ENCODE data around the gene SYNPO. TPM values are rescaled to one million over a fixed set of nuclear protein-coding genes. Genes with fewer than 3 reads are reported as not detected.

Gene SYNPO, protein sequence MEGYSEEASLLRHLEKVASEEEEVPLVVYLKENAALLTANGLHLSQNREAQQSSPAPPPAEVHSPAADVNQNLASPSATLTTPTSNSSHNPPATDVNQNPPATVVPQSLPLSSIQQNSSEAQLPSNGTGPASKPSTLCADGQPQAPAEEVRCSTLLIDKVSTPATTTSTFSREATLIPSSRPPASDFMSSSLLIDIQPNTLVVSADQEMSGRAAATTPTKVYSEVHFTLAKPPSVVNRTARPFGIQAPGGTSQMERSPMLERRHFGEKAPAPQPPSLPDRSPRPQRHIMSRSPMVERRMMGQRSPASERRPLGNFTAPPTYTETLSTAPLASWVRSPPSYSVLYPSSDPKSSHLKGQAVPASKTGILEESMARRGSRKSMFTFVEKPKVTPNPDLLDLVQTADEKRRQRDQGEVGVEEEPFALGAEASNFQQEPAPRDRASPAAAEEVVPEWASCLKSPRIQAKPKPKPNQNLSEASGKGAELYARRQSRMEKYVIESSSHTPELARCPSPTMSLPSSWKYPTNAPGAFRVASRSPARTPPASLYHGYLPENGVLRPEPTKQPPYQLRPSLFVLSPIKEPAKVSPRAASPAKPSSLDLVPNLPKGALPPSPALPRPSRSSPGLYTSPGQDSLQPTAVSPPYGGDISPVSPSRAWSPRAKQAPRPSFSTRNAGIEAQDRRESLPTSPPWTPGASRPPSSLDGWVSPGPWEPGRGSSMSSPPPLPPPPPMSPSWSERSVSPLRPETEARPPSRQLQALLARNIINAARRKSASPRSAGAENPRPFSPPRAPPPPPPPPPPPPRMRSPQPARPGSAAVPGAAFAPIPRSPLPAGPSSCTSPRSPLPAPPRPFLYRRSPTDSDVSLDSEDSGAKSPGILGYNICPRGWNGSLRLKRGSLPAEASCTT
- 3.3 and 12.9 TPM in 2 replicates for total RNA-seq

DNA sequence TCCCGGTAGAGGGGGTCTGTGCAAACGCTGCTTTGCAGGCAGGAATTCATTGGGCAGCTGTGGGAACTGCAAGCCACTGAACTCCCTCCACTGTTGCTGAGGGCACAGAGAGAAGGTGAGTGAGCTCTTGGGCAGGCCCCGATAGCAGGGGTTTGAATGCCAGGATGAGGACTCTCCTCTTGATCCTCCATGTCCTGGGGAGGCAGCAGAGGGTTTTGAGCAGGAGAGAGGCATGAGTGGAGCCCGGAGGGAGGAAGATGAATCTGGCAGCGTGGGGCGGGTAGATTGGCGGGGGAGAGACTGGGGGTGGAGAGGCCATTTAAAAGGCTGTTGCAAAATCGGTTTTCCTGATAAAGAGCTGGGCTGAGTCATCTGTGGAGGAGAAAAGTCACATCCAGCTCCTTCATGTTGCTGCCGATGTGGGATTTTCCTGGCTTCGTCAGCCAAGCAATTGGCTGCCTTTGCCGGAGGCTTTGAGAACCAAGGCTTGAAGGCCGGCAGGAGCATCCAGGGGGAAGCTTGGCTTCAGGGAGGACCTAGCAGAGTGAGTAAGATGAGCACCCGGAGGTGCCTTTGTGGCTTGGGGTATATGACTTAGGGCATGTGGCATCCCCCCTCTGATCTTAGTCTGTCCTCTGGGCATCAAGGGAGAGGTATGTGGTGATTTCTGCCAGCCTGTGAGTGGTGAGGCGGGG, at the start of gene SYNPO:
SYNPO (plus strand) TSS at position 350 of the 695 bp plus-strand sequence. CDS start 7,616 bp downstream, outside the sequence.

DNA sequence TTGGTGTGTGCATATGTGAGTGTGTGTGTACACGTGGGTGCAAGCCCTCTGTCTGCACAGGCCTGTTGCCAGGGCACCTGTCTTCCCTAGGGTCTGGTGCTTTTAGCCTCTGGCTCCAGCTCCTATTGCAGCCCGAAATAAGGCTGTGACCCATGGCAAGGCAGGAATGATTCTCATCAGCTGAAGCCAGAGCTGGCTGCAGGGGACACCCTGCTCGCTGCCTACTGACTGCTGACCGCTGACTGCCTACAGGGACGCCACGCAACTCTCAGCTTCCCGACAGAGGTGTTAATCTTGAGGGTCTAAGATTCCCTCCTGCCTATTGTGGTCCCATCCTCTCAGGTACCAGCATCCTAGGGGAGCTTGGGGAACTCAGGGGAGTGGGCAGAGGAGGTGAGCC, 20.6 kb downstream of the SYNPO start, which contains the start of gene MYOZ3:
MYOZ3 (plus strand) TSS at position 166 of the 400 bp plus-strand sequence. CDS start 1,691 bp downstream, outside the sequence.

DNA sequence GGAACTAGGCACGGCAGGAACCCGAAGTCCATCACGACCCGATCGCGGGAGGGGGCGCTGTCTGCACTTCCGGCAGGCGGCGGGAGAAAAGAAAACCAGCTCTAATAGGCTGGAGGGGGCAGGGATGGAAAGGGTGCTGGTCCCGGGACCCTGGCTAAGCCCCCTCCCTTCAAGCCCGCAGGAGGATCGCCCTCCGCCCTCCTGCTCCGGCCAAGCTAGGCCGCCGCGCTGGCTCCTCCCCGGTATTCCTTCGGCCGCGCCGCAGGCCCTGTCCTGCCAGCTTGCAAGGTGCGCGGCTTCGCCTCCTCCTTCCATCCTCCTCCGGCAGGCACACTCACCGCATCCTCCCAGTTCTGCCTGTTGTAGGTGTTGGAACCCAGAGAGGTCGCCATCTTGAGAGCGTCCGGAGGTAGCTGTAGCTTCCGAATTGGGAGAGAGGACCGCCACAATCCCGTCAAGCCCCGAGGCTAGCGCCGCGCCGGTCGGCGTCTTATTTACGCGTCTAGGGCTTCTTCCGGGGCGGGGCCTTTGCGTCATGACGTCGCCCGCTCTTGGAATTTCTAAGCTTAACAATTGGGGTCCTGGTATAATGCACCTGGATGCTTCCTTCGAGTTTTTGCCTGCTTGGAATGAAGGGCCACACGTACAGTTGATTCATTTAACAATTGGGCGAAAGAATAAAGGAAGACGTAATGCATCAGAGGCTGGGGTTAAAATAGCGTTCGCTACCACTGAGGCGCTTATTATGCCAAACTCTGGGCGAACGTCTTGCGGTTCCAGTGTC, 60.3 kb downstream of the SYNPO start, which contains the start of gene RBM22:
RBM22 (minus strand) TSS at position 469 of the 784 bp plus-strand sequence; CDS start at position 392, 77 bp downstream.

Other genes with a start within 250 kb of the SYNPO start
- 0.44 and 7.8 TPM in 2 replicates for gene CD74, start 227.8 kb upstream of the SYNPO start, total RNA-seq
- 1,590 and 3,512 TPM in 2 replicates for gene RPS14, start 190.9 kb upstream of the SYNPO start, total RNA-seq
- 63.0 and 103 TPM in 2 replicates for gene NDST1, start 132.5 kb upstream of the SYNPO start, total RNA-seq
- gene MYOZ3, start 20.6 kb downstream of the SYNPO start, total RNA-seq: 0.44 and 1.5 TPM in 2 replicates
- gene RBM22, start 60.4 kb downstream of the SYNPO start, total RNA-seq: 22.8 and 24.1 TPM in 2 replicates
- gene DCTN4, start 118.4 kb downstream of the SYNPO start, total RNA-seq: 72.0 and 72.9 TPM in 2 replicates
- 49.2 and 62.0 TPM in 2 replicates for gene SMIM3, start 138.1 kb downstream of the SYNPO start, total RNA-seq
- not detected in 2 replicates for gene IRGM, start 205.9 kb downstream of the SYNPO start, total RNA-seq

All from smooth muscle cell of trachea (primary cell).